ENCODE results near the gene INAFM2.

- TF ChIP-seq, protein P1, sequence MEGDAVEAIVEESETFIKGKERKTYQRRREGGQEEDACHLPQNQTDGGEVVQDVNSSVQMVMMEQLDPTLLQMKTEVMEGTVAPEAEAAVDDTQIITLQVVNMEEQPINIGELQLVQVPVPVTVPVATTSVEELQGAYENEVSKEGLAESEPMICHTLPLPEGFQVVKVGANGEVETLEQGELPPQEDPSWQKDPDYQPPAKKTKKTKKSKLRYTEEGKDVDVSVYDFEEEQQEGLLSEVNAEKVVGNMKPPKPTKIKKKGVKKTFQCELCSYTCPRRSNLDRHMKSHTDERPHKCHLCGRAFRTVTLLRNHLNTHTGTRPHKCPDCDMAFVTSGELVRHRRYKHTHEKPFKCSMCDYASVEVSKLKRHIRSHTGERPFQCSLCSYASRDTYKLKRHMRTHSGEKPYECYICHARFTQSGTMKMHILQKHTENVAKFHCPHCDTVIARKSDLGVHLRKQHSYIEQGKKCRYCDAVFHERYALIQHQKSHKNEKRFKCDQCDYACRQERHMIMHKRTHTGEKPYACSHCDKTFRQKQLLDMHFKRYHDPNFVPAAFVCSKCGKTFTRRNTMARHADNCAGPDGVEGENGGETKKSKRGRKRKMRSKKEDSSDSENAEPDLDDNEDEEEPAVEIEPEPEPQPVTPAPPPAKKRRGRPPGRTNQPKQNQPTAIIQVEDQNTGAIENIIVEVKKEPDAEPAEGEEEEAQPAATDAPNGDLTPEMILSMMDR (IDR thresholded peaks at IDR 0.05; ENCODE audit: low read length) = no peak
- no peak for TF ChIP-seq EZH2 (IDR thresholded peaks at IDR 0.05; ENCODE audit: borderline replicate concordance, low read length)
Measured at GRCh38 chr15:40355976-40356585, 32.6 kb downstream of the INAFM2 start.

All from OCI-LY1 (cell line).